HL-60/S4 treated with phorbol 12-myristate 13-acetate at 8.2 ng/mL for 4 days and 3 days (cell line): ENCODE results near the gene TMEM164.
"Not testable (repeated sequence)": the region's sequence is repeated elsewhere in the genome, so short reads cannot be mapped to it uniquely, and the experiment has no call there.

ENCODE experiments used
- in situ Hi-C: fragments of 300-500 bp; cut with MboI; formaldehyde crosslinking; loops from 2 replicates; pipeline ENCODE4 v1.15.0; 2022; ENCODE audit warnings: low sequenced_read_pairs

The TMEM164 gene

GRCh38 chrX:110002300-110003166 is at the start of gene TMEM164:
Gene TMEM164 (plus strand): TSS chrX:110003114. CDS start chrX:110003775, 661 bp downstream.
- in situ Hi-C loops, result no loop called here

GRCh38 chrX:109954333-109954732 is 48.6 kb upstream of the TMEM164 start:
- in situ Hi-C loops, result no loop called here

- in situ Hi-C loops, result no loop called here
Measured at GRCh38 chrX:109954955-109955354, 48.0 kb upstream of the TMEM164 start.

GRCh38 chrX:109958266-109958665 is 44.6 kb upstream of the TMEM164 start:
- in situ Hi-C loops, result no loop called here

DNA sequence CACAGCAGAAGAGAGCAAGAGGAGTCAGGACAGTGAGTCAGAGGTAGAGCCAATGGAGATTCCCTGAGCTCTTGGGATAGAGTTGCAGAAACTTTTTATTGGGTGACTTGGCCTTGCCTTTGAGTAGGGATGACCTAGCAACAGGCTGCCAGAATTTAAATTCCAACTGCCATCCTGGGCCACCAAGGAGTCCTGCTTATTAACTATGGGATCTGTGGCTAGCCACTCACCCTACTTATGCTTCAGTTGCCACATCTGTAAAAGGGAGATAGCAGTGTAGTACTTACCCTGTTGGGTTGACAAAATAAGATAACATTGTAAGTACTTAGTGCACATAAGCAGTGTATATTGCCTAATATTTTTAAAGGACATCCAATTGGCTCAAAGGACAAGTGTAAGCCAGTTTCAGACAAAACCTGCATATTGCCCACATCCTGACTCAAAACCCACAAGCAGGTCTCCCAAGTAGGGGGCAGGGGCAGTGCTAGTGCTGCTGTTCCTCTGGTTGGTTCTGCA is 43.5 kb upstream of the TMEM164 start:
- in situ Hi-C loops, result no loop called here

GRCh38 chrX:109964390-109964789 is 38.5 kb upstream of the TMEM164 start:
- in situ Hi-C loops, result no loop called here

- in situ Hi-C loops, result no loop called here
Measured at GRCh38 chrX:109966246-109966645, 36.7 kb upstream of the TMEM164 start.

DNA sequence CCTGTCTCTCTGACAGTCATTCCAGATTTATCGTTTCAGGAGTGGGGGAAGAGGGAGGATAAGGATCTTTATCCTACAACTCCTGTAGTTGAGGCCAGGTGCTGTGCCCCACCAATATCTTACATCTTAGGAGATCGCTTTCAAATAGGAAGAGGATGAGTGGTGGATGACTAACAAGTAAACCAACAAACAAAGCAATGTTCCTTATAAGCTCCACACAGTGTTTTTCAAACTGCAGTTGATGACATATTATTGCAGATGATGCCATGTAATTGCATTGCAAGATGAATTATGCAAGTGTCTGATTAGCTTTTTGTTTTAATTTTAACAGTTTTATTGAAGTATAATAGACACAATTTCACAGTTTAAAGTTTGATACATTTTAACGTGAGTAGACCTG is 35.8 kb upstream of the TMEM164 start:
- in situ Hi-C loops, result no loop called here

- in situ Hi-C loops, result not testable (repeated sequence)
Measured at GRCh38 chrX:109970841-109971240, 32.1 kb upstream of the TMEM164 start.

- in situ Hi-C loops, result no loop called here
Measured at GRCh38 chrX:109974906-109975655, 27.8 kb upstream of the TMEM164 start.

DNA sequence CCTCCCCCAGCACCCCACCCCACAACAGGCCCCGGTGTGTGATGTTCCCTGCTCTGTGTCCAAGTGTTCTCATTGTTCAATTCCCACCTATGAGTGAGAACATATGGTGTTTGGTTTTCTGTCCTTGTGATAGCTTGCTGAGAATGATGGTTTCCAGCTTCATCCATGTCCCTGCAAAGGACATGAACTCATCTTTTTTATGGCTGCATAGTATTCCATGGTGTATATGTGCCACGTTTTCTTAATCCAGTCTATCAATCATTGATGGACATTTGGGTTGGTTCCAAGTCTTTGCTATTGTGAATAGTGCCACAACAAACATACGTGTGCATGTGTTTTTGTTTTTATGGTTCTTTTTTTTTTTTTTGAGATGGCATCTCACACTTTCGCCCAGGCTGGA is 17.7 kb upstream of the TMEM164 start:
- in situ Hi-C loops, result not testable (repeated sequence)

DNA sequence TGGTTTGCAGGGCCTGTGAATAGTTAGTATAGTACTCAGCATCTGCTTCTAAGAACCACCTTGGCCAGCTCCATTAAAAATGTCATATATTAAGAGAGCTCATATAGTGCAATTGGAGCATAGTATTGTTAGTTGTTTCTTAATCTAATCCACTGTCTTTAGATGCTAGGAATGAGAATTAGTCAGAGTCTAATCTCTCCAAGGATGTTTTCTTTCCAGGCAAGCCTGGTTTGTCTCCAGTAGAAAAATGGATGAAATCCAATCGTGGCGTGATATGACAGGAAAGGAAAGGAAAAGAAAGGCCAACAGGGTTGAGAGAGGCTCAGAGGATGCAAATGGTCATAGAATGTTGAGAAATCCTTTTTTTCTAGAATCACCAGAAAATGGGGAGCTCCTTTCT is 15.0 kb upstream of the TMEM164 start:
- in situ Hi-C loops, result no loop called here

- in situ Hi-C loops, result no loop called here
Measured at GRCh38 chrX:109990582-109991276, 12.2 kb upstream of the TMEM164 start.

DNA sequence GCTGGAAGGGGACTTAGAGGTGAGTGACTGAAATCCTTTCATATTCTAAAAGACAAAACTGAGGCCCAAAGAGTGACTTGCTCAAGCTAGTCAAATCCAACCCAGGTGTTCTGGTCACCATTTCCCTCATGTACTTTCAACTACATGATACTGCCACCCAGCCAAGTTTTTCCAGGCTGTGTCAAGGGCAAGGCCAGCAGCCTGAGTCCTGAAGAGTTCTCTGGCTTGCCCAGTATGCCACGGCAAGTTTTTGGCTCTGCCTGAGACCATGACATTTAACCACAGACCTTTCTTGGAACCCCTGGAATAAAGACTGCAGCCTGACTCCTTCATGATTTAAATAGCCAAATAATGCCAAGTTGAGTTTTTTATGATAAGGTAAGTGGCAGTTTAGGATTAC is 10.7 kb upstream of the TMEM164 start:
- in situ Hi-C loops, result no loop called here

DNA sequence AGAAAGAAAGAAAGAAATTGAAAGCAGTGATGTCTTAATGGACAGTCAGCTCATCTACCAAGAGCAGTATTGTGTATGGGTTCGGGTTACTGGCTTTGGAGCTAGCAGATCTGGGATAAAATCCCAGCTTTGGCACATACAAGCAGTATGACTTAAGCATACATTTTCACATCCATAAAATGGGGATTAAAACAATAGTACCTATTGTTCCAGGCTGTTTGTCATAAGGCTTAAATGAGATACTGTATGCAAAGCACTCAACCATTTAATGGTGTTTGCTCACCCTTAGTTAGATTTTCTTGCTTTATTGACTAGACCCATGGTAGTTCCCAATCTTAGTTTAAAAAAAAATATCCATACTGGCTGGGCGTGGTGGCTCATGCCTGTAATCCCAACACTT is 7.8 kb upstream of the TMEM164 start:
- in situ Hi-C loops, result no loop called here

GRCh38 chrX:109997786-109998452 is 5.0 kb upstream of the TMEM164 start:
- in situ Hi-C loops, result no loop called here

GRCh38 chrX:110000000-110000399 is 2.9 kb upstream of the TMEM164 start:
- in situ Hi-C loops, result no loop called here

GRCh38 chrX:110000847-110001713 is 1.8 kb upstream of the TMEM164 start:
- in situ Hi-C loops, result no loop called here

GRCh38 chrX:110001740-110002299 is 1.1 kb upstream of the TMEM164 start:
- in situ Hi-C loops, result no loop called here
